HepG2 (cell line): ENCODE results near the gene WDR86. TPM values are rescaled to one million over a fixed set of nuclear protein-coding genes. Genes with fewer than 3 reads are reported as not detected.

Source experiments
- AHDC1 ChIP-seq: sonication (generic); formaldehyde crosslinking; IDR thresholded peaks from 2 replicates; pipeline ENCODE4 v1.5.1; 2020; ENCODE audit warnings: mild to moderate bottlenecking, missing genetic modification reagents, borderline replicate concordance
- ARID4A ChIP-seq: sonication (generic); formaldehyde crosslinking; IDR thresholded peaks from 2 replicates; pipeline ENCODE4 v1.5.0; 2020; ENCODE audit warnings: mild to moderate bottlenecking, missing genetic modification reagents, borderline replicate concordance
- BHLHE40 ChIP-seq: IDR thresholded peaks from 2 replicates; pipeline ENCODE4 v1.6.1; 2011; ENCODE audit warnings: low read length, improper control_type of control experiment
- GATAD1 ChIP-seq: IDR thresholded peaks from 2 replicates; pipeline ENCODE4 v1.6.1; 2016; ENCODE audit warnings: missing genetic modification reagents, missing compliant biosample characterization
- NR1H2 ChIP-seq: sonication (generic); formaldehyde crosslinking; IDR thresholded peaks from 2 replicates; pipeline ENCODE4 v1.8.1; 2022; ENCODE audit warnings: low read depth, missing genetic modification reagents, borderline replicate concordance
- ZFP90 ChIP-seq: sonication (generic); formaldehyde crosslinking; IDR thresholded peaks from 2 replicates; pipeline ENCODE4 v1.8.0; 2022; ENCODE audit warnings: missing genetic modification reagents, mild to moderate bottlenecking, inconsistent platforms, borderline replicate concordance
- ZNF256 ChIP-seq: sonication (generic); formaldehyde crosslinking; conservative IDR thresholded peaks from 2 replicates; pipeline ENCODE4 v1.4.0; 2020; ENCODE audit warnings: missing genetic modification reagents
- ZNF687 ChIP-seq: sonication (generic); formaldehyde crosslinking; IDR thresholded peaks from 2 replicates; pipeline ENCODE4 v1.5.1; 2020; ENCODE audit warnings: mild to moderate bottlenecking, missing genetic modification reagents, moderate library complexity
- ZNF7 ChIP-seq: IDR thresholded peaks from 2 replicates; pipeline ENCODE4 v1.6.1; 2016; ENCODE audit warnings: missing biosample characterization, missing genetic modification reagents
- ZNF747 ChIP-seq: sonication (generic); formaldehyde crosslinking; IDR thresholded peaks from 2 replicates; pipeline ENCODE4 v1.8.1; 2023; ENCODE audit warnings: missing genetic modification reagents, mild to moderate bottlenecking, borderline replicate concordance
- polyA plus RNA-seq, 8 experiments: library from polyadenylated mRNA; depleted of rRNA in 3 of 8; stranded (reverse) in 7 of 8; unstranded in 1 of 8; fragments of >200 nt; fragmentation: Illumina TruSeq in 4 of 8; extraction: Trizol in 4 of 8; gene quantifications; 2 replicates each; pipeline versions ENCODE4 v1.2.1 to v1.2.3, GENCODE V29; 2011 to 2016; ENCODE audit warnings: low read depth in 4 of 8, missing spikeins in 1 of 8, mixed read lengths in 1 of 8; ENCODE audit not compliant: insufficient read depth in 1 of 8
- total RNA-seq, 5 experiments: library from RNA; depleted of rRNA; stranded (reverse); fragments of >200 nt; fragmentation: Illumina TruSeq; extraction: Trizol; gene quantifications; 2 replicates each; pipeline ENCODE4 v1.2.3, GENCODE V29; 2016; ENCODE audit warnings: low read depth in 1 of 5
- TF ChIP-seq, protein P1 (sequence below): sonication (generic); formaldehyde crosslinking; IDR thresholded peaks from 2 replicates; pipeline ENCODE4 v1.4.0; 2020; ENCODE audit warnings: mild to moderate bottlenecking, missing genetic modification reagents

The WDR86 gene
- total and polyA plus RNA-seq, 2 of the 13 experiments (the other 11 are each of a cell fraction or from before 2014, with no cell fraction given): 0.11 to 2.9 TPM

- TF ChIP-seq AHDC1 (CRISPR knock-in tag) (no peak), ZFP90 (no peak), NR1H2 (CRISPR knock-in tag) (no peak), GATAD1 (CRISPR knock-in tag) (no peak), ZNF256 (no peak), ZNF687 (CRISPR knock-in tag) (peak; percentile 20), ARID4A (CRISPR knock-in tag) (no peak), ZNF7 (CRISPR knock-in tag) (no peak), ZNF747 (CRISPR knock-in tag) (no peak), BHLHE40 (peak; percentile 15; the same call in 1 of the 2 replicates)
- TF ChIP-seq, protein P1, sequence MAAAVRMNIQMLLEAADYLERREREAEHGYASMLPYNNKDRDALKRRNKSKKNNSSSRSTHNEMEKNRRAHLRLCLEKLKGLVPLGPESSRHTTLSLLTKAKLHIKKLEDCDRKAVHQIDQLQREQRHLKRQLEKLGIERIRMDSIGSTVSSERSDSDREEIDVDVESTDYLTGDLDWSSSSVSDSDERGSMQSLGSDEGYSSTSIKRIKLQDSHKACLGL (CRISPR knock-in tag): no peak
These were observed 785 bp downstream of the WDR86 start (continued) for GRCh38 chr7:151408839-151409666.
